Measurements from ENCODE around the gene IGF1R. TPM values are rescaled to one million over a fixed set of nuclear protein-coding genes. Genes with fewer than 3 reads are reported as not detected.

IGF1R gene
- total RNA-seq, 1 experiment from 2014 or later: 14.1 TPM

- H3K4me3 ChIP-seq: no peak overlapping the region
- no peaks in the 10 kb centered on the region for H3K9me3 ChIP-seq (replicated peaks)
- no peaks in the 10 kb centered on the region for H3K27me3 ChIP-seq (replicated peaks)
- no peaks in the 10 kb centered on the region for H3K36me3 ChIP-seq
- no peak for DNase-seq (ENCODE audit: low read depth in 1 of 2, low spot score in 2 of 2)
- H3K4me1 ChIP-seq (replicated peaks): peaks cover 90% of the 10 kb centered on the region
- peak overlapping the region; percentile 47 for H3K27ac ChIP-seq
Measured at GRCh38 chr15:98855815-98856531, 207.6 kb downstream of the IGF1R start.

- no peaks in the 10 kb centered on the region for H3K36me3 ChIP-seq
- no peak overlapping the region for H3K4me3 ChIP-seq
- H3K9me3 ChIP-seq (replicated peaks): no peaks in the 10 kb centered on the region
- H3K27ac ChIP-seq: peak overlapping the region; percentile 47
- peak; percentile 61 to 76 for DNase-seq (ENCODE audit: low read depth in 1 of 2, low spot score in 2 of 2)
- H3K27me3 ChIP-seq (replicated peaks): no peaks in the 10 kb centered on the region
- H3K4me1 ChIP-seq (replicated peaks): peaks cover 88% of the 10 kb centered on the region
Measured at GRCh38 chr15:98856532-98856907, 208.2 kb downstream of the IGF1R start.

DNA sequence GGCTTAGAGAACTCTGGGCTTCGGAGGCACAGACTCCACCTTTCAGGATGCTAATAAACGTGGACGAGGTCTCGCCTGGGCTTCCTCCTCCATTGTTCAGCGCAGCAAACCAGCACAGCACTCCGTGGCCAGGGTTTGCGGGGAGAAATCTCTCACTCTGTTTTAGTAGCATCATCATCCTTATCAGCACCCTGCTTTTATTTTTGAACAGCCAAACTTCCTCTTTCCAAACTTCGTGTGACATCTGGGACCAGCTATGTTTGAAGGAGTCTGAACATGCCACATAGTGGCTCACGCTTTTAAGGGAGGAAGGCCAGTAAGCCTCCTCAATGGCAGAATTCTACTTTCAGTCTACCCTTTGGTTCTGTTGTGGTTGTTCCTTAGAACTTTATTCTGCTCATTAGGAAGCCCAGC, 210.3 kb downstream of the IGF1R start:
- Histone ChIP-seq H3K4me1 (replicated peaks) (peaks cover 73% of the 10 kb centered on the region), H3K27ac (peak overlapping the region; percentile 5; the same call in 1 of the 2 replicates), H3K36me3 (no peaks in the 10 kb centered on the region), H3K9me3 (replicated peaks) (no peaks in the 10 kb centered on the region), H3K4me3 (no peak overlapping the region), H3K27me3 (replicated peaks) (no peaks in the 10 kb centered on the region)
- DNase-seq (ENCODE audit: low read depth in 1 of 2, low spot score in 2 of 2): no peak

GRCh38 chr15:98859149-98859548, 210.8 kb downstream of the IGF1R start:
- Histone ChIP-seq H3K27me3 (replicated peaks) (no peaks in the 10 kb centered on the region), H3K9me3 (replicated peaks) (no peaks in the 10 kb centered on the region), H3K27ac (no peak overlapping the region), H3K4me1 (replicated peaks) (peaks cover 68% of the 10 kb centered on the region), H3K36me3 (no peaks in the 10 kb centered on the region), H3K4me3 (no peak overlapping the region)
- DNase-seq (ENCODE audit: low read depth in 1 of 2, low spot score in 2 of 2): no peak

DNA sequence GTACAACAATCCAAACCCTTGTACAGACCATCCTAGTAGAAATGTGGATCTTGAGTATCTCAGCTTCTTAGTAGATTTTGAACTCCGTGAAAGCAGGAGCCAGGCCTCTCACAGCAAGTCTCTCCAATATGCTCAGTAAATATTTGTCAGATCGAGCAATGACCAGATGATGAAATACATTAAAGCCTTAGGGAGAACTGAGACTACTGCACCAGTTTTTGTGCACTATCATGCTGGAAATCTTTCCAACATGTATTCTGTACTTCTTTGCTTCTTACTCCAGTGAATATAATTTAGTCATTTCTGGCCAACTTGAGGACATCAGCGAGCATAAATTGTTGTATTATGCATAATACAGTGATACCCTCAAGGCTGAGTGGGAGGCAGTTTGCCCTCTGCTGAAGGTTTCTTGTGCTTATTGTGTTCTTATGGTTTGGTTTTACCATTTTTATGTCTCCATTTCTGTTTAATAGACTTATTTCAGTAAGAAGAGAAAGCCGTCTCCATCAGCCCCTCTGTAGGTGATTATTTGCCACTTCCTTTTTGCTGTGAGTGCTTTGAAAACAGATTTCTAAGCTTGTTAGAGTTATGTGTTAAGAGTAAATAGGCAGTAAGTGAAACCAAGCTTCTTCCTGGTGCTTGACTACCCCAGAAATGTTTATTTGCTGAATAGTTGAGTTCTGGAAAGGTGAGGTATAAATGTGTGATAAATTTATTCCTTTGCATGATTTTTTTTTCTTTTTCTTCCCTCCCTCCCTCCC, 212.1 kb downstream of the IGF1R start:
- no peak overlapping the region for H3K4me3 ChIP-seq
- H3K9me3 ChIP-seq (replicated peaks): no peaks in the 10 kb centered on the region
- no peak for DNase-seq (ENCODE audit: low read depth in 1 of 2, low spot score in 2 of 2)
- H3K27ac ChIP-seq: no peak overlapping the region
- H3K27me3 ChIP-seq (replicated peaks): no peaks in the 10 kb centered on the region
- peaks cover 56% of the 10 kb centered on the region for H3K4me1 ChIP-seq (replicated peaks)
- H3K36me3 ChIP-seq: no peaks in the 10 kb centered on the region

DNA sequence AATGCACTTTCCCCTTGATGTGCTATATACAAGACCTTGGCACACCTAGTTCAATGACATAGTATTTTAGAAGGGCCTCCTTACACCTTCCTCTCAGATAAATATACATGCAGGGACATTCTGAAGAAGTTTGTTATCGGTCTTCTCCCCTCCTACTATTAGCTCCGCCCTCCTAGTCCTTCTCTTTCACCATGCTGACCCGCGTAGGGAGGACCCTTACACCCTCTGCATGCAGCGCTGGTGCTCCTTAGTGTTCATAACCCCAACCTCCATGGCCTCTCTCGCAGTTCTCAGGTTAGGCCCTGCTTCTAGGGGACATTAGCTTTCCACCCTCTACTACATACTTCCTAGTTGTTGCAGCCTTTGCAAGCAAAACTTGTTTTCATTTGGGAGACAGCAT, 212.8 kb downstream of the IGF1R start:
- no peak for DNase-seq (ENCODE audit: low read depth in 1 of 2, low spot score in 2 of 2)
- Histone ChIP-seq H3K4me3 (no peak overlapping the region), H3K36me3 (no peaks in the 10 kb centered on the region), H3K27me3 (replicated peaks) (no peaks in the 10 kb centered on the region), H3K27ac (no peak overlapping the region), H3K9me3 (replicated peaks) (no peaks in the 10 kb centered on the region), H3K4me1 (replicated peaks) (peaks cover 55% of the 10 kb centered on the region)

- H3K27ac ChIP-seq: no peak overlapping the region
- H3K4me3 ChIP-seq: no peak overlapping the region
- no peaks in the 10 kb centered on the region for H3K9me3 ChIP-seq (replicated peaks)
Measured at GRCh38 chr15:98863983-98864382, 215.6 kb downstream of the IGF1R start.

DNA sequence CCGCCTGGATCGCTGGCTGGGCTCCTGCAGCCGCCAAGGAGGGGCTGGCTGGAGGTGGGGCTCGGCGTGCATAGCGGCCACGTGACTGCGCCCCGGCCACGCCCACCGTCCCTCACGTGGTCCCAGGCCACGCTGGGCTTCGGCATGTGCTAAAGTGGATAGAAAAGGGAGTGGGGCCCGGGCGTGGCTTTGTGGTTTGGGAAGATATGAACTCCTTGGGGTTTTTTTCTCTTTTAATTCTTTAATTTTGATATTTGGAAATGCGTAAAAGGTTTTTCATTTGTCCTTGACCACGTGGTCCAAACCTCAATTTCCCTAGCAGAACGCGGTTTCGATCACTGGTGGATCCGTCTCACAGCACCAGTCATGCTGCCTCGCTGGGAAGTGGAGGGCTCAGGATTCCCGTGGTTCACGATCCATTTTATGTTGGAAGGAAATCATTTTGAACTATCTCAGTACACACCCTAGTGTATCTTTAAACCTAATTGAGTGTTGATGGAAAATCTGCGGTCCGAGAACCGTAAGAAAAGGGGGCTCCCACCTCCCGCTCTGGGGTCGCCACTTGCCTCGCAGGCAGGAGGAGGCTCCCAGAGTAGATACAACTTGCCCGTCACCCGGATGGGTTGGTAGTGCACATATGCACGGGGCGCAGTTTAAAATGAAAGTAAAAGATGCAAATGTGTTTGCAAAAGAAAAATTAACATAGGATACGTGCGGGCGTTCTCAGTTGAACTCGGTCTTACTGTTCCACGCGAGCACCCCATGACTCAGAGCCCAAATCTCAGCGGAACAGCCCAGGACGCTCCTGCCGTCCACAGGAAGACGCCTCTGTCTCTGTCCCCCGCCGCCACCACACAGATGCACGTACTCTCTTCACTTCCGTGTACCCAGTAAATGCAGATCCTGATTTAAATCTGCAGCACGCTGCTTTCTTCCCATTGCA, 217.3 kb downstream of the IGF1R start:
- DNase-seq (ENCODE audit: low read depth in 1 of 2, low spot score in 2 of 2): no peak
- Histone ChIP-seq H3K36me3 (no peaks in the 10 kb centered on the region), H3K27me3 (replicated peaks) (no peaks in the 10 kb centered on the region), H3K4me3 (no peak overlapping the region), H3K27ac (peak overlapping the region; percentile 75), H3K4me1 (replicated peaks) (peaks cover 26% of the 10 kb centered on the region), H3K9me3 (replicated peaks) (no peaks in the 10 kb centered on the region)

More at GRCh38 chr15:98863983-98864382, 215.6 kb downstream of the IGF1R start:
- H3K4me1 ChIP-seq (replicated peaks): peaks cover 43% of the 10 kb centered on the region
- no peak for DNase-seq (ENCODE audit: low read depth in 1 of 2, low spot score in 2 of 2)
- H3K27me3 ChIP-seq (replicated peaks): no peaks in the 10 kb centered on the region
- H3K36me3 ChIP-seq: no peaks in the 10 kb centered on the region

- Histone ChIP-seq H3K27ac (peak overlapping the region; percentile 75), H3K4me1 (replicated peaks) (peaks cover 20% of the 10 kb centered on the region), H3K27me3 (replicated peaks) (no peaks in the 10 kb centered on the region), H3K36me3 (no peaks in the 10 kb centered on the region), H3K9me3 (replicated peaks) (no peaks in the 10 kb centered on the region), H3K4me3 (peak overlapping the region; percentile 23)
- peak in 1 of 2 experiments; percentile 56 for DNase-seq (ENCODE audit: low read depth in 1 of 2, low spot score in 2 of 2)
Measured at GRCh38 chr15:98866511-98866910, 218.2 kb downstream of the IGF1R start.

DNA sequence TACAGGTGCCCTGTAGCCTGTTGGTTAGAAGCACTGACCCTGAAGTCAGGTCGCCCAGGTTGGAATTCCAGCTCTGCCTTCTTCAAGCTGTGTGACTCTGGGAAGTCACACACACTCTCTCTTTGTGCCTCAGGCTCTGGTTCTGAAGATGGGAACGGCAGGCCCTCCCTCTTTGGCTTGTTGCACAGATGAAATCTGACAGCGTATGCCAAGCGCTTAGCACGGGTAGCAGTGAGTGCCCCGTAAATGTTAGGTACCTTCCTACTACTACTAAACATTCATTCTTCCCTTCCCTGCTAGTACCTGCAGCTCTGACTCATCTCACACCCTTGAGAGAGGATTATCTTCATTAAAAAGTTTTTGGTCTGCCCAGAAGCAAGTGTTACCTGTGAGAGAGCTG, 220.2 kb downstream of the IGF1R start:
- Histone ChIP-seq H3K4me1 (replicated peaks) (peaks cover 41% of the 10 kb centered on the region), H3K27ac (no peak overlapping the region), H3K36me3 (no peaks in the 10 kb centered on the region), H3K9me3 (replicated peaks) (no peaks in the 10 kb centered on the region), H3K4me3 (no peak overlapping the region), H3K27me3 (replicated peaks) (no peaks in the 10 kb centered on the region)
- DNase-seq (ENCODE audit: low read depth in 1 of 2, low spot score in 2 of 2): no peak

GRCh38 chr15:98870788-98871187, 222.4 kb downstream of the IGF1R start:
- Histone ChIP-seq H3K4me1 (replicated peaks) (peaks cover 61% of the 10 kb centered on the region), H3K27me3 (replicated peaks) (no peaks in the 10 kb centered on the region), H3K4me3 (no peak overlapping the region), H3K27ac (no peak overlapping the region), H3K36me3 (no peaks in the 10 kb centered on the region), H3K9me3 (replicated peaks) (no peaks in the 10 kb centered on the region)
- DNase-seq (ENCODE audit: low read depth in 1 of 2, low spot score in 2 of 2): no peak

- peak in 1 of 2 experiments; percentile 24 for DNase-seq (ENCODE audit: low read depth in 1 of 2, low spot score in 2 of 2)
- Histone ChIP-seq H3K4me3 (no peak overlapping the region), H3K27ac (peak overlapping the region; percentile 69), H3K36me3 (no peaks in the 10 kb centered on the region), H3K9me3 (replicated peaks) (no peaks in the 10 kb centered on the region), H3K4me1 (replicated peaks) (peaks cover 63% of the 10 kb centered on the region), H3K27me3 (replicated peaks) (no peaks in the 10 kb centered on the region)
Measured at GRCh38 chr15:98872774-98873173, 224.4 kb downstream of the IGF1R start.

DNA sequence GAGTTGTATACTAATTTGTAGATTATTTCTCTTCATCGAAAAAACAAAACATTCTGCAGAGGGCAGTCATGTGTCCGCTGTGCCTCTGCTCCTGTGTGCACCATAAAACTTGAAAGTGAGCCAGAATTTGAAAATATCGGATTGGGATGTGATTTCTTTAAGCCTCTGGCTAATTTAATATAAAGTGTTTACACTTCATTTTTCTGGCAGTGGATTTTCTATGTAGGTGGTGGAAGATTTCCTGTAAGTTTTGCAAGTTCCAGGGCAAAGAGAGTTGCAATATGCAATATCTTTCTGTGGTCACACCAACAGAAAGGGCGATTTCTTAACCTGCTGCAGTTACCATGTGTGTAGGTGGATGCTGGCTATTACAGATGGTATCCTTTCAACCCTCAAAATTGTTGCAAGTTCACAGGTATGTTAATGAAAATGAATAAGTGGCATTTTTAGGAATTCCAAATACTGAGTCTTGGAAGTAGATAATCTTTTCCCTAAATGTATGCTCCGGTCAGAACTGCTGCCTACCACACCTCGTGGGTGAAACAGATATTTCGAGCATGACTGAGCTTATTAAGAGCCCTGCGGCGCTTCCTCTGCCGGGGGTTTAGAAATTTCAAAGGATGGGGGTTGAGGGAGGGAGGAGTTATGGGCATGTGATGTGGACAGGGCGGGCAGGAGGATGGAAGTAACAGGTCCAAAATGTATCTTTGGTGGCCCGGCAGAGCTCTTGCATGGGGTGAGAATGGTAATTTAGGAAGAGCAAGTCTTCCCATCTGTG, 225.3 kb downstream of the IGF1R start:
- H3K27ac ChIP-seq: peak overlapping the region; percentile 69
- peak; percentile 85 to 87 for DNase-seq (ENCODE audit: low read depth in 1 of 2, low spot score in 2 of 2)
- H3K27me3 ChIP-seq (replicated peaks): no peaks in the 10 kb centered on the region
- no peaks in the 10 kb centered on the region for H3K36me3 ChIP-seq
- no peaks in the 10 kb centered on the region for H3K9me3 ChIP-seq (replicated peaks)
- peak overlapping the region; percentile 1; the same call in 1 of the 2 replicates for H3K4me3 ChIP-seq
- H3K4me1 ChIP-seq (replicated peaks): peaks cover 71% of the 10 kb centered on the region
